RKO (cell line): ENCODE measurements around the gene TDRKH.
"Not testable (repeated sequence)": the region's sequence is repeated elsewhere in the genome, so short reads cannot be mapped to it uniquely, and the experiment has no call there.

ENCODE experiments used
- DNase-seq: peaks from one replicate; pipeline ENCODE4 v3.0.0-alpha.2; 2016; ENCODE audit warnings: low spot score

The TDRKH gene

GRCh38 chr1:151762941-151763921, 27.1 kb downstream of the TDRKH start, which contains the start of gene MRPL9:
Gene MRPL9, minus strand, starts transcription at chr1:151763496. Its CDS starts 17 bp downstream, at chr1:151763479.
- DNase-seq: peak; percentile 88

GRCh38 chr1:151760597-151761385, 29.5 kb downstream of the TDRKH start:
- DNase-seq: no peak

GRCh38 chr1:151759241-151759640, 31.1 kb downstream of the TDRKH start:
- DNase-seq: peak; percentile 23

GRCh38 chr1:151756291-151756690, 34.0 kb downstream of the TDRKH start:
- peak; percentile 12 for DNase-seq

GRCh38 chr1:151741516-151741915, 48.8 kb downstream of the TDRKH start:
- no peak for DNase-seq

- no peak for DNase-seq
Observed at GRCh38 chr1:151739590-151740355, 50.5 kb downstream of the TDRKH start.

- no peak for DNase-seq
Observed at GRCh38 chr1:151737479-151737878, 52.8 kb downstream of the TDRKH start.

- no peak for DNase-seq
Observed at GRCh38 chr1:151737026-151737425, 53.3 kb downstream of the TDRKH start.

- DNase-seq: not testable (repeated sequence)
Observed at GRCh38 chr1:151733995-151734394, 56.3 kb downstream of the TDRKH start.

GRCh38 chr1:151733126-151733525, 57.2 kb downstream of the TDRKH start:
- no peak for DNase-seq

GRCh38 chr1:151729966-151730291, 60.4 kb downstream of the TDRKH start:
- no peak for DNase-seq

GRCh38 chr1:151729157-151729965, 60.9 kb downstream of the TDRKH start:
- no peak for DNase-seq

GRCh38 chr1:151728151-151729054, 61.9 kb downstream of the TDRKH start:
- DNase-seq: no peak

- DNase-seq: no peak
Observed at GRCh38 chr1:151723726-151724370, 66.5 kb downstream of the TDRKH start.
